Measurements from ENCODE around the gene OTOA. TPM values are rescaled to one million over a fixed set of nuclear protein-coding genes. Genes with fewer than 3 reads are reported as not detected.
"Not testable (repeated sequence)": the region's sequence is repeated elsewhere in the genome, so short reads cannot be mapped to it uniquely, and the experiment has no call there.

OTOA gene
- total and polyA plus RNA-seq, 9 donors, result 0.05 to 0.18 (median 0.09) TPM; not detected in 1

DNA sequence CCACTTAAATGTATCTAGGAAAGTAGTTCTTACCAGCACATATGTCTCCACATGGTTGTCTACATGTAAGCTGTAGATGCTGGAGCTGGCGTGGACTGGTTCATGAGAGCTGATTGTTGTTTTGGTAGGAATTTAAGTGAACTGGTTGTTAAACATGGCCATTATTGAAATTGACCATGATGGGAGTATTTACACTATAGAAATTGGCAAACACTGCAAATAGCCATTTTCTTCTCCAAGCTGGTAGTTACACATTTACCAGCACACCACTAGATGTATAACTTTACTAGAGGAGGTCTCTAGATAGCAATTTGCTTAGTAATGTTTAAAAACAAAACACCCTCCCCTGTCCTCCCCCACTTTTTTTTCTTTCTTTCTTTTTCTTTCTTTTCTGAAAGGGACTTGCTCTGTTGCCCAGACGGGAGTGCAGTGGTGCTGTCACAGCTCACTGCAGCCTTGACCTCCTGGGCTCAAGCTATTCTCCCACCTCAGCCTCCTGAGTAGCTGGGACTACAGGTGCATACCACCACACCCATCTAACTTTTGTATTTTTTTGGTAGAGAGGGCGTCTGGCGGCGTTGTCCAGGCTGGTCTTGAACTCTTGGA, 35.5 kb upstream of the OTOA start:
- no peaks in the 10 kb centered on the region for H3K9me3 ChIP-seq (replicated peaks; ENCODE audit: control insufficient read depth, low read depth, low read length)
- H3K27me3 ChIP-seq (ENCODE audit: control insufficient read depth, insufficient read depth, low read length), result no peaks in the 10 kb centered on the region
- no peak overlapping the region for H3K4me3 ChIP-seq (ENCODE audit: low read length)
- no peak for DNase-seq
- WGBS (ENCODE audit: insufficient coverage), result no CpG with 5 or more reads among the region's 5 CpGs
- H3K36me3 ChIP-seq (ENCODE audit: control insufficient read depth, insufficient read depth, low read length), result peaks cover 24% of the 10 kb centered on the region
- no peaks in the 10 kb centered on the region for H3K4me1 ChIP-seq (ENCODE audit: control insufficient read depth, insufficient read depth, low read length)
- H3K27ac ChIP-seq (ENCODE audit: low read length), result no peak overlapping the region

DNA sequence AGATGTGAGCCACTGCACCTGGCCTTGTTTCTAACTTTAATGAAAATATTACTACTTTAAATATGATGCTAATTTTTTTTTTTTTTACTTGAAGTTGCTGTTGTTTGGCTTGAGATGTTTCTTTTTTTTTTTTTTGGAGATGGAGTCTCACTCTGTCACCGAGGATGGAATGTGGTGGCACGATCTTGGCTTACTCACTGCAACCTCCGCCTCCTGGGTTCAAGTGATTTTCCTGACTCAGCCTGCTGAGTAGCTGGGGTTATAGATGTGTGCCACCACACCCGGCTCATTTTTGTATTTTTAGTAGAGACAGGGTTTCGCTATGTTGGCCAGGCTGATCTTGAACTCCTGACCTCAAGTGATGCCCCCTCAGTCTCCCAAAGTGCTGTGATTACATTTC, 35.0 kb upstream of the OTOA start:
- no peaks in the 10 kb centered on the region for H3K9me3 ChIP-seq (replicated peaks; ENCODE audit: control insufficient read depth, low read depth, low read length)
- no peak overlapping the region for H3K27ac ChIP-seq (ENCODE audit: low read length)
- DNase-seq, result no peak
- peaks cover 24% of the 10 kb centered on the region for H3K36me3 ChIP-seq (ENCODE audit: control insufficient read depth, insufficient read depth, low read length)
- WGBS (ENCODE audit: insufficient coverage), result no CpG with 5 or more reads among the region's 5 CpGs
- no peak overlapping the region for H3K4me3 ChIP-seq (ENCODE audit: low read length)
- no peaks in the 10 kb centered on the region for H3K27me3 ChIP-seq (ENCODE audit: control insufficient read depth, insufficient read depth, low read length)
- H3K4me1 ChIP-seq (ENCODE audit: control insufficient read depth, insufficient read depth, low read length), result no peaks in the 10 kb centered on the region

DNA sequence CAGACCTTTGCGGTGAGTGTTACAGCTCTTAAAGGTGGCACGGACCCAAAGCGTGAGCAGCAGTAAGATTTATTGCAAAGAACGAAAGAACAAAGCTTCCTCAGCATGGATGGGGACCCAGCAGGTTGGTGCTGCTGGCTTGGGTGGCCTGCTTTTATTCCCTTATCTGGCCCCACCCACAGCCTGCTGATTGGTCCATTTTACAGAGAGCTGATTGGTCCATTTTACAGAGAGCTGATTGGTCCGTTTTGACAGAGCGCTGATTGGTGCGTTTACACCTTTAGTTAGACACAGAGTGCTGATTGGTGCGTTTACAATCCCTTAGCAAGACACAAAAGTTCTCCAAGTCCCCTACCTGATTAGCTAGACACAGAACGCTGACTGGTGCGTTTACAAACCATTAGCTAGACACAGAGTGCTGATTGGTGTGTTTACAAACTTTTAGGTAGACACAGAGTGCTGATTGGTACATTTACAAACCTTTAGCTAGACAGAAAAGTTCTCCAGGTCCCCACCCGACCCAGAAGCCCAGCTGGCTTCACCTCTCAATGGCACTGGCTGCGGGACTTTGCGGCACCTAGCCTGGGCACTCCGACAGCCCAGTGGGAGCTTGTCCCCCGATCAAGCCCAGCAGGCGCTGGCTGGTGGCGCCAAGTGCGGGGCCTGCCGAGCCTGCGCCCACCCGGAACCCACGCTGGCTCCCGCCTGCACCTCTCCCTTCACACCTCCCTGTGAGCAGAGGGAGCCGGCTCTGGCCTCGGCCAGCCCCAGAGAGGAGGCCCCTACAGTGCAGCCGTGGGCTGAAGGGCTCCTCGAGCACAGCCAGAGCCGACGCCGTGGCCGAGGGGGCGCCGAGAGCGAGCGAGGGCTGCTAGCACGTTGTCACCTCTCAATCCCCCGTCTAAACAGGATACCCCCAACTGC, 33.9 kb upstream of the OTOA start:
- H3K9me3 ChIP-seq (replicated peaks; ENCODE audit: control insufficient read depth, low read depth, low read length); H3K4me1 ChIP-seq (ENCODE audit: control insufficient read depth, insufficient read depth, low read length); DNase-seq; H3K27ac ChIP-seq (ENCODE audit: low read length); H3K27me3 ChIP-seq (ENCODE audit: control insufficient read depth, insufficient read depth, low read length); H3K4me3 ChIP-seq (ENCODE audit: low read length): not testable (repeated sequence)
- H3K36me3 ChIP-seq (ENCODE audit: control insufficient read depth, insufficient read depth, low read length), result peaks cover 31% of the 10 kb centered on the region
- WGBS (ENCODE audit: insufficient coverage), result 98% methylated on average over 28 of the region's 37 CpGs

DNA sequence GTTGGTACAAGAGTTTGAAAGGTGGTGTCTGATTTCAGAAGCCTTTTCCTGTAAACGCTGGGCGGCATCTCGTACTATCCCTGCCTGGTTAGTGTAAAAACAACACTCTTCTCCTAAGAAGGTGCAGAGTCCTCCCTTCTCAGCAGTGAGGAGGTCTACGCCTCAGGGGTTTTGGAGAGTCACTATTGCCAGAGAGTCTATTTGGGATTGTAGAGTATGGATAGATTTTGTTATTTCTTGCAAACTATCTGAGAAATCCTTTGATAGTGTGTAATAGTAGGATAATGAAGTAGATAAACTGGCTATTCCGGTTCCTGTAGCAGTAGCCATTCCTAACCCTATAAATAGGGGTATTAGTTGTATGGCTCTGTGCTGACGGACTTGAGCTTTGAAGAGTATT, 32.9 kb upstream of the OTOA start:
- DNase-seq; H3K9me3 ChIP-seq (replicated peaks; ENCODE audit: control insufficient read depth, low read depth, low read length); H3K4me3 ChIP-seq (ENCODE audit: low read length); H3K27me3 ChIP-seq (ENCODE audit: control insufficient read depth, insufficient read depth, low read length); H3K4me1 ChIP-seq (ENCODE audit: control insufficient read depth, insufficient read depth, low read length); H3K27ac ChIP-seq (ENCODE audit: low read length): not testable (repeated sequence)
- WGBS (ENCODE audit: insufficient coverage), result 100% methylated on average over 1 of the region's 6 CpGs
- H3K36me3 ChIP-seq (ENCODE audit: control insufficient read depth, insufficient read depth, low read length), result peaks cover 34% of the 10 kb centered on the region

DNA sequence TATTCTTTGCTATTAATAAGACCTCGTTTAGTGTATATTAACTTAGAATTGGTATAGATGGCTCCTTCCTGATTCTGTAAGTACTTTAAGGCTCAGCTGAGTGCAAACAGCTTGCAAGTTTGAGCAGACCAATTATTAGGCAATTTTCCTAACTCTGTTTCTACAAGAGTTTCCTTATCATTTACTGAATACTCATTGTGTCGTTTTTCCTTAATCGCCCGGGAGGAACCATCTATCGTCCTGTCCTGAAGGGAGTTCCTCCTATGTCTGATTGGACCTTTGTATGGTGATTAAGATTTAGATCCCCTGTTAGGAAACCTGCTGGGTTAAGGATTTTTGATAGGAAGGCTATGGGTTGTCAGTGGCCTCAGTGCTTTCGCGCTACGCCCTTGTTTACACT, 32.4 kb upstream of the OTOA start:
- H3K4me3 ChIP-seq (ENCODE audit: low read length); DNase-seq; H3K27me3 ChIP-seq (ENCODE audit: control insufficient read depth, insufficient read depth, low read length); H3K27ac ChIP-seq (ENCODE audit: low read length); H3K9me3 ChIP-seq (replicated peaks; ENCODE audit: control insufficient read depth, low read depth, low read length); H3K4me1 ChIP-seq (ENCODE audit: control insufficient read depth, insufficient read depth, low read length): not testable (repeated sequence)
- WGBS (ENCODE audit: insufficient coverage), result no CpG with 5 or more reads among the region's 8 CpGs
- H3K36me3 ChIP-seq (ENCODE audit: control insufficient read depth, insufficient read depth, low read length), result peaks cover 32% of the 10 kb centered on the region

DNA sequence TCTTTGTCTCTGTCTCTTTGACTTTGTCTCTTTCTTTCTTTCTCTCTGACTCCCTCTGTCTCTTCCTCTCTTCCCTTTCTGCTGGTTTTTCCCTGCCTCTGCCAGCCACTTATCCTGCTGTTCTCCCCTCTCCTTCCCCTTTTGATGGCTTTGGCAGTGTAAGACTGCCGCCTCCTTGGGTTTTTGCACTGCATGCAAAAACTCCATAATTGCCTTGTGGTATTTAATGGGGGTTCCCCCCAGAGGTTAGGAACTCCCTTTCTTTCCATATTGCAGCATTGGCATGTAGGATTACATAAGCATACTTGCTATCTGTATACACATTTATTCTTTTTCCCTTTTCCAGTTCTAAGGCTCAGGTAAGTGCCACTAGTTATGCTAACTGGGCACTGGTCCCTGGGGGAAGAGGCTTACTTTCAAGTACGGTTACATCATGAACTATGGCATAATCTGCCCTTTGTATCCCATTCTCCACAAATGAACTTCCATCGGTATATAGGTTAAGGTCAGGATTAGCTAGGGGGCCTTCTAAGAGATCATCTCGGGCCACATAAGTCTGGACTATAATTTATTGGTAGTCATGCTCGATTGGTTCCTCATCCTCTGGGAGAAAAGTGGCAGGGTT, 31.7 kb upstream of the OTOA start:
- H3K36me3 ChIP-seq (ENCODE audit: control insufficient read depth, insufficient read depth, low read length), result peaks cover 27% of the 10 kb centered on the region
- peak; percentile 22 for DNase-seq
- H3K4me3 ChIP-seq (ENCODE audit: low read length); H3K27ac ChIP-seq (ENCODE audit: low read length); H3K27me3 ChIP-seq (ENCODE audit: control insufficient read depth, insufficient read depth, low read length); H3K9me3 ChIP-seq (replicated peaks; ENCODE audit: control insufficient read depth, low read depth, low read length); H3K4me1 ChIP-seq (ENCODE audit: control insufficient read depth, insufficient read depth, low read length): not testable (repeated sequence)
- no CpG with 5 or more reads among the region's 5 CpGs for WGBS (ENCODE audit: insufficient coverage)

DNA sequence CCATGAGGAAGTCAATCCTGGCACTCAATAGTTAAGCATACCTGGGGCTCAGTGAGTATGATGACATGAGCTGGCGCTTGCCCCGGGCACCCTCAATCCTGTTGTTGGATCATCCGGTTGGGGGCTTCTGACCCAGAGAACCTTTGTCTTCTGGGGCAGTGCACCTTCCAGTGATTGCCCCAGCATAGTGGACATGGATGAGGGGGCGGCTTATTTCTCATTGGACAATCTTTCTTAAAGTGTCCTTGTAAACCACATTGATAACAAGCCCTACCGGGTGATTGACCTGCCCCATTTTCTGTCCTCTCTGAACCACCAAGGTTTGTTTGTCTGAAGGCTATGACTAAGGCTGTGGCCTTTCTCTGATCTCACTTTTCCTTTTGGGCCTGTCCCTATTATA, 29.6 kb upstream of the OTOA start:
- no peak for DNase-seq
- no peaks in the 10 kb centered on the region for H3K4me1 ChIP-seq (ENCODE audit: control insufficient read depth, insufficient read depth, low read length)
- 100% methylated on average over 3 of the region's 5 CpGs for whole genome bisulfite sequencing (ENCODE audit: insufficient coverage)
- no peaks in the 10 kb centered on the region for H3K27me3 ChIP-seq (ENCODE audit: control insufficient read depth, insufficient read depth, low read length)
- no peak overlapping the region for H3K27ac ChIP-seq (ENCODE audit: low read length)
- no peaks in the 10 kb centered on the region for H3K9me3 ChIP-seq (replicated peaks; ENCODE audit: control insufficient read depth, low read depth, low read length)
- peaks cover 18% of the 10 kb centered on the region for H3K36me3 ChIP-seq (ENCODE audit: control insufficient read depth, insufficient read depth, low read length)
- no peak overlapping the region for H3K4me3 ChIP-seq (ENCODE audit: low read length)

DNA sequence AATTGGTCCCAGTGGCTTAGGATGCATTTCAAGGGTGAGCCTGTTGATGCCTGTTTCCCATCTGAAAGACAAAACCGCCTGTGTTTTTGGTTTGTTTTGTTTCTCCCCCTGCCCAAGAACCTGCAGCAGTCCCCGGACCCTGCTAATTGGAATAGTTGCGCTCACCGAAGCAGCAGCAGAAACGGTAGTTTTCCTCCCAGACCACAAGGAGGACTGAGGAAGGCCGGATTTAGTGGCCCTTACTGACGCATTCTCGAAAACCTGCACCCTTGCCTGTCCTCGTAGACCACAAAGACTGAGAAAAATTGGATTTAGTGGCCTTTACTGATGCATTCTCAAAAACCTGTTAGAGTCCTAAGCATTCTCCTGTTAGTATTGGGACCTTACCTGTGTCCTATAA, 28.1 kb upstream of the OTOA start:
- H3K36me3 ChIP-seq (ENCODE audit: control insufficient read depth, insufficient read depth, low read length), result peaks cover 10% of the 10 kb centered on the region
- H3K27me3 ChIP-seq (ENCODE audit: control insufficient read depth, insufficient read depth, low read length); H3K9me3 ChIP-seq (replicated peaks; ENCODE audit: control insufficient read depth, low read depth, low read length); DNase-seq; H3K4me3 ChIP-seq (ENCODE audit: low read length); H3K27ac ChIP-seq (ENCODE audit: low read length); H3K4me1 ChIP-seq (ENCODE audit: control insufficient read depth, insufficient read depth, low read length): not testable (repeated sequence)
- WGBS (ENCODE audit: insufficient coverage), result 93% methylated on average over 8 of the region's 9 CpGs

DNA sequence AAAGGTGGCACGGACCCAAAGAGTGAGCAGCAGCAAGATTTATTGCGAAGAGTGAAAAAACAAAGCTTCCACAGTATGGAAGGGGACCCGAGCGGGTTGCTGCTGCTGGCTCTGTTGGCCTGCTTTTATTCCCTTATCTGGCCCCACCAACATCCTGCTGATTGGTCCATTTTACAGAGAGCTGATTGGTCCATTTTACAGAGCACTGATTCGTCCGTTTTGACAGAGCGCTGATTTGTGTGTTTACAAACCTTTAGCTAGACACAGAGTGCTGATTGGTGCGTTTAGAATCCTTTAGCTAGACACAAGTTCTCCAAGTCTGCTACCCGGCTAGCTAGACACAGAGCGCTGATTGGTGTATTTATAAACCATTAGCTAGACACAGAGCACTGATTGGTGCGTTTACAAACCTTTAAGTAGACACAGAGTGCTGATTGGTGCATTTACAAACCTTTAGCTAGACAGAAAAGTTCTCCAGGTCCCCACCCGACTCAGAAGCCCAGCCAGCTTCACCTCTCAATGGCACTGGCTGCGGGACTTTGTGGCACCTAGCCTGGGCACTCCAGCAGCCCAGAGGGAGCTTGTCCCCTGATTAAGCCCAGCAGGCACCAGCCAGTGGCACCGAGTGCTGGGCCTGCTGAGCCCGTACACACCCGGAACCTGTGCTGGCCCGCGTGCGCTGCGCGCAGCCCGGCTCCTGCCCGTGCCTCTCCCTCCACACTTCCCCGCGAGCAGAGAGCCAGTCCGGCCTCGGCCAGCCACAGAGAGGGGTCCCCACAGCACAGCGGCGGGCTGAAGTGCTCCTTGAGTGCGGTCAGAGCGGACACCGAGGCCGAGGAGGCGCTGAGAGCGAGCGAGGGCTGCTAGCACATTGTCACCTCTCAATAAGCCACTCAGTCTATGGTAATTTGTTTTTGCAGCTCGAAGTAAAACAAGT, 26.5 kb upstream of the OTOA start:
- no peaks in the 10 kb centered on the region for H3K4me1 ChIP-seq (ENCODE audit: control insufficient read depth, insufficient read depth, low read length)
- no peaks in the 10 kb centered on the region for H3K9me3 ChIP-seq (replicated peaks; ENCODE audit: control insufficient read depth, low read depth, low read length)
- DNase-seq, result no peak
- peaks cover 14% of the 10 kb centered on the region for H3K36me3 ChIP-seq (ENCODE audit: control insufficient read depth, insufficient read depth, low read length)
- H3K27ac ChIP-seq (ENCODE audit: low read length), result no peak overlapping the region
- WGBS (ENCODE audit: insufficient coverage), result 95% methylated on average over 27 of the region's 37 CpGs
- no peak overlapping the region for H3K4me3 ChIP-seq (ENCODE audit: low read length)
- no peaks in the 10 kb centered on the region for H3K27me3 ChIP-seq (ENCODE audit: control insufficient read depth, insufficient read depth, low read length)

Measured in muscle of leg (tissue), 11 donors.